SK-N-SH (cell line): ENCODE results near the gene MPV17. TPM values are rescaled to one million over a fixed set of nuclear protein-coding genes. Genes with fewer than 3 reads are reported as not detected.

Source experiments
- CTCF ChIA-PET: fragments of 300-600, 350-600 bp; formaldehyde crosslinking; extraction: SDS; loops from one replicate; lab custom pipeline; 2021; lab: Yijun Ruan, JAX
- POLR2A ChIA-PET: fragments of 350-600 bp; sonication (Branson Sonifier 250); formaldehyde crosslinking; extraction: SDS; loops from one replicate; lab custom pipeline; 2020; ENCODE audit warnings: antibody characterized with exemption, inconsistent platforms; lab: Yijun Ruan, JAX
- DNase-seq: peaks from one replicate; pipeline ENCODE4 v3.0.0; 2012
- H2AFZ ChIP-seq: fragments of 200-600 bp; sonication (generic); 2 replicates; pipeline ENCODE4 v1.8.1; 2016; ENCODE audit warnings: antibody characterized with exemption, mild to moderate bottlenecking, low read depth
- H3F3A ChIP-seq: fragments of 200-600 bp; sonication (generic); replicated peaks from 2 replicates; pipeline ENCODE3; 2016; ENCODE audit warnings: antibody characterized with exemption, mild to moderate bottlenecking; ENCODE audit not compliant: insufficient read depth
- H3K27ac ChIP-seq, 2 experiments: fragments of 200-500 bp in 1 of 2; fragments of 200-600 bp in 1 of 2; sonication (Bioruptor generic) in 1 of 2; sonication (generic), shearing (Covaris generic) in 1 of 2; 2 replicates each; pipeline versions ENCODE4 v1.5.1 to v1.6.1; 2014 to 2016; ENCODE audit warnings: low read depth in 2 of 2, inconsistent platforms in 1 of 2, low read length in 1 of 2, mild to moderate bottlenecking in 1 of 2, mixed read lengths in 1 of 2
- H3K27me3 ChIP-seq: fragments of 200-600 bp; sonication (generic), shearing (Covaris generic); 2 replicates; pipeline ENCODE4 v1.6.1; 2016; ENCODE audit warnings: mixed run types; ENCODE audit not compliant: insufficient read depth
- H3K36me3 ChIP-seq, 2 experiments: fragments of 200-500 bp in 1 of 2; fragments of 200-600 bp in 1 of 2; sonication (Bioruptor generic) in 1 of 2; sonication (generic) in 1 of 2; replicated peaks in 1 of 2; 2 replicates each; pipeline versions ENCODE3 to v1.5.1; 2014 to 2016; ENCODE audit warnings: low read length in 1 of 2, mild to moderate bottlenecking in 1 of 2; ENCODE audit not compliant: insufficient read depth in 2 of 2, control insufficient read depth in 1 of 2
- H3K4me1 ChIP-seq, 2 experiments: fragments of 200-500 bp in 1 of 2; fragments of 200-600 bp in 1 of 2; sonication (Bioruptor generic) in 1 of 2; sonication (generic), shearing (Covaris generic) in 1 of 2; 2 replicates each; pipeline versions ENCODE4 v1.5.1 to v1.6.1; 2014 to 2016; ENCODE audit warnings: low read depth in 1 of 2, low read length in 1 of 2, mixed run types in 1 of 2; ENCODE audit not compliant: insufficient read depth in 2 of 2, control insufficient read depth in 1 of 2
- H3K4me2 ChIP-seq: fragments of 200-600 bp; sonication (generic), shearing (Covaris generic); 2 replicates; pipeline ENCODE4 v1.6.1; 2017; ENCODE audit warnings: mixed run types
- H3K4me3 ChIP-seq, 2 experiments: fragments of 200-500 bp in 1 of 2; fragments of 200-600 bp in 1 of 2; sonication (Bioruptor generic) in 1 of 2; sonication (generic), shearing (Covaris generic) in 1 of 2; 2 replicates each; pipeline versions ENCODE4 v1.5.1 to v1.8.1; 2014 to 2016; ENCODE audit warnings: low read depth in 2 of 2, inconsistent platforms in 1 of 2, low read length in 1 of 2, mild to moderate bottlenecking in 1 of 2, mixed read lengths in 1 of 2, moderate library complexity in 1 of 2
- H3K79me2 ChIP-seq: fragments of 200-600 bp; sonication (generic); 2 replicates; pipeline ENCODE4 v1.8.1; 2017; ENCODE audit warnings: mild to moderate bottlenecking; ENCODE audit not compliant: insufficient read depth
- H3K9ac ChIP-seq: fragments of 200-600 bp; sonication (generic); 2 replicates; pipeline ENCODE4 v1.6.1; 2017; ENCODE audit warnings: mixed run types
- H3K9me2 ChIP-seq: fragments of 200-600 bp; sonication (generic); 2 replicates; pipeline ENCODE4 v1.6.1; 2017; ENCODE audit warnings: mixed run types
- H3K9me3 ChIP-seq: fragments of 200-600 bp; sonication (generic); 2 replicates; pipeline ENCODE4 v1.6.1; 2017; ENCODE audit warnings: mixed run types, mild to moderate bottlenecking, moderate library complexity
- H4K20me1 ChIP-seq: fragments of 200-600 bp; sonication (generic); 2 replicates; pipeline ENCODE4 v1.6.1; 2017; ENCODE audit warnings: mild to moderate bottlenecking, mixed run types; ENCODE audit not compliant: insufficient read depth
- CHD2 ChIP-seq: fragments of 150-350 bp; IDR thresholded peaks from 2 replicates; pipeline ENCODE4 v1.6.1; 2018; ENCODE audit warnings: low read length; ENCODE audit not compliant: partially characterized antibody
- CTCF ChIP-seq: fragments of 200-600 bp; sonication (generic); IDR thresholded peaks from 2 replicates; pipeline ENCODE4 v1.6.1; 2017; ENCODE audit warnings: antibody characterized with exemption, mild to moderate bottlenecking, moderate library complexity
- EP300 ChIP-seq, 2 experiments: IDR thresholded peaks; 2 replicates each; pipeline versions ENCODE4 v1.4.0 to v1.6.1; 2012; ENCODE audit warnings: borderline replicate concordance in 1 of 2, low read depth in 1 of 2, low read length in 1 of 2
- MXI1 ChIP-seq: IDR thresholded peaks from 2 replicates; pipeline ENCODE4 v1.6.1; 2012; ENCODE audit warnings: mild to moderate bottlenecking, low read depth, low read length, improper control_type of control experiment
- NFIC ChIP-seq: IDR thresholded peaks from 2 replicates; pipeline ENCODE4 v1.4.0; 2012; ENCODE audit warnings: borderline replicate concordance
- PBX3 ChIP-seq: IDR thresholded peaks from 2 replicates; pipeline ENCODE4; 2012
- RAD21 ChIP-seq: IDR thresholded peaks from 2 replicates; pipeline ENCODE4 v1.6.1; 2012; ENCODE audit warnings: mild to moderate bottlenecking, low read length
- RXRA ChIP-seq: IDR thresholded peaks from 2 replicates; pipeline ENCODE4 v1.4.0; 2012; ENCODE audit warnings: low read depth, mild to moderate bottlenecking, borderline replicate concordance
- SMC3 ChIP-seq: IDR thresholded peaks from 2 replicates; pipeline ENCODE4 v1.6.1; 2012; ENCODE audit warnings: low read depth, low read length, improper control_type of control experiment
- TAF1 ChIP-seq: IDR thresholded peaks from 2 replicates; pipeline ENCODE4 v1.6.1; 2012; ENCODE audit warnings: low read depth, mild to moderate bottlenecking, low read length, moderate library complexity, borderline replicate concordance
- TEAD4 ChIP-seq: IDR thresholded peaks from 2 replicates; pipeline ENCODE4 v1.4.0; 2012; ENCODE audit warnings: mild to moderate bottlenecking, borderline replicate concordance; ENCODE audit not compliant: insufficient read depth
- USF1 ChIP-seq: IDR thresholded peaks from 2 replicates; pipeline ENCODE4 v1.4.0; 2012; ENCODE audit warnings: low read depth, borderline replicate concordance
- YY1 ChIP-seq: IDR thresholded peaks from 2 replicates; pipeline ENCODE4 v1.4.0; 2012; ENCODE audit warnings: low read depth, mild to moderate bottlenecking
- WGBS: methylation state at CpG from one replicate; pipeline ENCODE4 v1.1.6; 2017; ENCODE audit warnings: low lambda C conversion rate; 5-methylcytosine and 5-hydroxymethylcytosine counted together
- polyA plus RNA-seq, 3 experiments: library from polyadenylated mRNA; depleted of rRNA; stranded (reverse); fragments of >200 nt; gene quantifications; 2 replicates each; pipeline ENCODE4 v1.2.3, GENCODE V29; 2012

The MPV17 gene
- polyA plus RNA-seq, 1 of the 3 experiments (the other 2 are of a cell fraction) = 255 TPM

GRCh38 chr2:27294928-27295327 lies 28.0 kb downstream of the MPV17 start:
- no peak overlapping the region for H3K4me3 ChIP-seq
- H3K9ac ChIP-seq = no peak overlapping the region
- H3K9me2 ChIP-seq = no peaks in the 10 kb centered on the region
- H3K79me2 ChIP-seq = no peaks in the 10 kb centered on the region
- ChIA-PET CTCF (interaction anchor here (1.1 to 18.7 kb wide), 4 partner anchors 10 to 195 kb away, joined by 3 to 392 read pairs (median 204); partner anchors contain the start of genes SLC30A3, TRIM54 and UCN), POLR2A (interaction anchor here (0.6 kb wide), 1 partner anchor 207 kb away, joined by 3 read pairs; no protein-coding TSS in a partner anchor)
- no peak overlapping the region for H2AFZ ChIP-seq
- no peaks in the 10 kb centered on the region for H3K27me3 ChIP-seq
- no peaks in the 10 kb centered on the region for H3K36me3 ChIP-seq
- no peaks in the 10 kb centered on the region for H3K9me3 ChIP-seq
- TF ChIP-seq MXI1 (no peak), SMC3 (no peak), NFIC (no peak), TAF1 (no peak), USF1 (no peak), TEAD4 (no peak)
- H3K27ac ChIP-seq = no peak overlapping the region
- no peak overlapping the region for H3K4me2 ChIP-seq
- H3F3A ChIP-seq = peaks cover 15% of the 10 kb centered on the region
- no peaks in the 10 kb centered on the region for H4K20me1 ChIP-seq
- peaks cover 2 to 13% of the 10 kb centered on the region in 2 experiments; a peak in 3 of 4 replicates for H3K4me1 ChIP-seq
- WGBS = 83% methylated on average over 8 of the region's 8 CpGs
- no peak for DNase-seq

GRCh38 chr2:27291865-27292264 lies 31.0 kb downstream of the MPV17 start:
- Histone ChIP-seq H3F3A (peaks cover 18% of the 10 kb centered on the region), H3K79me2 (no peaks in the 10 kb centered on the region), H3K9me2 (no peaks in the 10 kb centered on the region), H2AFZ (no peak overlapping the region), H3K27ac (no peak overlapping the region), H3K9me3 (no peaks in the 10 kb centered on the region), H4K20me1 (no peaks in the 10 kb centered on the region), H3K4me2 (no peak overlapping the region), H3K36me3 (no peaks in the 10 kb centered on the region), H3K4me1 (peaks cover 2 to 13% of the 10 kb centered on the region in 2 experiments; a peak in 3 of 4 replicates), H3K27me3 (no peaks in the 10 kb centered on the region), H3K4me3 (no peak overlapping the region), H3K9ac (no peak overlapping the region)
- TF ChIP-seq CHD2 (no peak), CTCF (peak; percentile 38), RAD21 (peak; percentile 26), RXRA (no peak), PBX3 (peak; percentile 38; the same call in 1 of the 2 replicates), YY1 (no peak), EP300 (IDR thresholded peaks at IDR 0.05; ENCODE audit: borderline replicate concordance in 1 of 2, low read depth in 1 of 2, low read length in 1 of 2) (no peak)
- WGBS = 80% methylated on average over 6 of the region's 6 CpGs
- CTCF ChIA-PET = interaction anchor here (0.8 to 18.7 kb wide), 9 partner anchors 10 to 330 kb away, joined by 3 to 392 read pairs (median 13); partner anchors contain the start of genes SLC30A3, TRIM54 and UCN
- DNase-seq = no peak
- POLR2A ChIA-PET = no interaction called here
